CD4-positive, alpha-beta T cell treated with Interleukin-10 for 1 hour (primary cell): Measurements from ENCODE around the gene LTV1.
"Not testable (repeated sequence)": the region's sequence is repeated elsewhere in the genome, so short reads cannot be mapped to it uniquely, and the experiment has no call there.

Source experiments
- DNase-seq: peaks from one replicate; pipeline ENCODE4 v3.0.0-alpha.2; 2020

The LTV1 gene, protein sequence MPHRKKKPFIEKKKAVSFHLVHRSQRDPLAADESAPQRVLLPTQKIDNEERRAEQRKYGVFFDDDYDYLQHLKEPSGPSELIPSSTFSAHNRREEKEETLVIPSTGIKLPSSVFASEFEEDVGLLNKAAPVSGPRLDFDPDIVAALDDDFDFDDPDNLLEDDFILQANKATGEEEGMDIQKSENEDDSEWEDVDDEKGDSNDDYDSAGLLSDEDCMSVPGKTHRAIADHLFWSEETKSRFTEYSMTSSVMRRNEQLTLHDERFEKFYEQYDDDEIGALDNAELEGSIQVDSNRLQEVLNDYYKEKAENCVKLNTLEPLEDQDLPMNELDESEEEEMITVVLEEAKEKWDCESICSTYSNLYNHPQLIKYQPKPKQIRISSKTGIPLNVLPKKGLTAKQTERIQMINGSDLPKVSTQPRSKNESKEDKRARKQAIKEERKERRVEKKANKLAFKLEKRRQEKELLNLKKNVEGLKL

DNA sequence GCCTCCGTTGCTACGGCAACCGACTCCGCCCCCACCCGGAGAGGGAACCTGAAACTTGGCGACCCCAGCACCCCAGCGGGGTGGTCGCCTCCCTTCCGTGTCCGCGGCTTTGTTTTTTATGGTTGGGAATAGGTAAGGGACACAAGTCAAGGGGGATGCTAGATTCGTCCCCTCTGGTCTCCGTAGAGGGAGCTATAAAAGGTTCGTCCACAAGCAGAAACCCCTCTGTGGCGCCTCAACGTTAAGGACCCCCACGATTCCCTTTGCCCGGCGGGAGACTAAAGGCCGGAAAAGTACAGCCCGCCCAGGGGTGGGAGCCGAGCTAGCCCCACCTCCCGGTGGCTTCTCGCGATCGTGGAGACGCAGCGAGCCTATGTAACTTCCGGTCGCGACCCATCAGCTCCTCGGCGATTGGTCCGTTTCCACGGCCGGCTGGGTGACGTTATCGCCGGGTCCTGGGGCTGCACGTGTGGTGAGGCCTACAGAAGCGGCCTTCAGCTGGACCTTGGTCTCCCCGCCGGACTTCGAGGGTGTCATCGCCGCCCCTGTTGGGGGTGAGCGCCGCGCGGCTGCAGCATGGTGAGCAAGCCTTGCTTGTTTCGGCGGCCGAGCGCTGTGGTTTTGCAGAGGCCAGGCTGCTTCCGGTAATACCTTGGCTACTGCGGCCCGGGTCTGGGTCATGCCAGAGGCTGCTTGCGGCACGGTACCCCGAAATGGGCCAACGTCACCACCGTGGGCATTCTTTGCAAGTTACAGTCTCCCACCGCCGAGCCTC, at the start of gene LTV1:
Gene LTV1, plus strand, starts transcription at position 437 of the 775 bp plus-strand sequence. Its CDS starts 140 bp downstream, at position 577.
- DNase-seq, result peak; percentile 94

DNA sequence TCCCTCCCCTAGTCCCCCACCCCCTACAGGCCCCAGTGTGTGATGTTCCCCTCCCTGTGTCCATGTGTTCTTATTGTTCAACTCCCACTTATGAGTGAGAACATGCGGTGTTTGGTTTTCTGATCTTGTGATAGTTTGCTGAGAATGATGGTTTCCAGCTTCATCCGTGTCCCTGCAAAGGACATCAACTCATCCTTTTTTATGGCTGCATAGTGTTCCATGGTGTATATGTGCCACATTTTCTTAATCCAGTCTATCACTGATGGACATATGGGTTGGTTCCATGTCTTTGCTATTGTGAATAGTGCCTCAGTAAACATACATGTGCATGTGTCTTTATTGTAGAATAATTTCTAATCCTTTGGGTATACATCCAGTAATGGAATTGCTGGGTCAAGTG, 46.6 kb upstream of the LTV1 start:
- not testable (repeated sequence) for DNase-seq

DNA sequence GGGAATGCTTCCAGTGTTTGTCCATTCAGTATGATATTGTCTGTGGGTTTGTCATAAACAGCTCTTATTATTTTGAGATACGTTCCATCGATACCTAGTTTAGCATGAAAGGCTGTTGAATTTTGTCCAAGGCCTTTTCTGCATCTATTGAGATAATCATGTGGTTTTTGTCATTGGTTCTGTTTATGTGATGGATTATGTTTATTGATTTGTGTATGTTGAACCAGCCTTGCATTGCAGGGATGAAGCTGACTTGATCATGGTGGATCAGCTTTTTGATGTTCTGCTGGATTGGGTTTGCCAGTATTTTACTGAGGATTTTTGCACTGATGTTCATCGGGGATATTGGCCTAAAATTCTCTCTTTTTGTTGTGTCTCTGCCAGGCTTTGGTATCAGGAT, 44.7 kb upstream of the LTV1 start:
- not testable (repeated sequence) for DNase-seq

DNA sequence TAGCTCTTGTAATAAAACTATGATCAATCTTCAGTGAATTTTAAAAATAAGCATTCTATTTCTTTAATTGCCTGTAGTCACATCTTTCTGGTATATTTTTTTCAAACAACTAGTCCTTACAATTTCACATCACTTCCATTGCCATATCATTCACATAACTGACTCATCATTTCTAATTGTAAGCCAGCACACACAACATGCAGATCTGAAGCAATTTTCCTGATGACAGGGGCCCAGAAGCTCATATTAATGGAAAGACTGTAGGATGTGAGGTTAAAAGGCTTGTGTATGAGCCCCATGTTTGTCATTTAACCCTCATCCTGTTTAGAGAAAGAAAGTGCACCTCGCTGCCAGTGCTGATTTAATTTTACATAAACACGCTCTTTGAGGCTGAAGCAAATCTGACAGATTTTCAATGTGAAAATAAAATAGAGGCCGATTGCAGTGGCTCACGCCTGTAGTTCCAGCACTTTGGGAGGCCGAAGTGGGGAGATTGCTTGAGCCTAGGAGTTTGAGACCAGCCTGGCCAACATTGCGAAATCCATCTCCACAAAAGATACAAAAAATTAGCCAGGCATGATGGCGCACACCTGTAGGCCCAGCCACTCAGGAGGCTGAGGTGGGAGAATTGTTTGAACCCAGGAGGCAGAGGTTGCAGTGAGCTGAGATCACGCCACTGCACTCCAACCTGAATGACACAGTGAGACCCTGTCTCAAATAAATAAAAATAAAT, 40.1 kb upstream of the LTV1 start:
- DNase-seq, result no peak

DNA sequence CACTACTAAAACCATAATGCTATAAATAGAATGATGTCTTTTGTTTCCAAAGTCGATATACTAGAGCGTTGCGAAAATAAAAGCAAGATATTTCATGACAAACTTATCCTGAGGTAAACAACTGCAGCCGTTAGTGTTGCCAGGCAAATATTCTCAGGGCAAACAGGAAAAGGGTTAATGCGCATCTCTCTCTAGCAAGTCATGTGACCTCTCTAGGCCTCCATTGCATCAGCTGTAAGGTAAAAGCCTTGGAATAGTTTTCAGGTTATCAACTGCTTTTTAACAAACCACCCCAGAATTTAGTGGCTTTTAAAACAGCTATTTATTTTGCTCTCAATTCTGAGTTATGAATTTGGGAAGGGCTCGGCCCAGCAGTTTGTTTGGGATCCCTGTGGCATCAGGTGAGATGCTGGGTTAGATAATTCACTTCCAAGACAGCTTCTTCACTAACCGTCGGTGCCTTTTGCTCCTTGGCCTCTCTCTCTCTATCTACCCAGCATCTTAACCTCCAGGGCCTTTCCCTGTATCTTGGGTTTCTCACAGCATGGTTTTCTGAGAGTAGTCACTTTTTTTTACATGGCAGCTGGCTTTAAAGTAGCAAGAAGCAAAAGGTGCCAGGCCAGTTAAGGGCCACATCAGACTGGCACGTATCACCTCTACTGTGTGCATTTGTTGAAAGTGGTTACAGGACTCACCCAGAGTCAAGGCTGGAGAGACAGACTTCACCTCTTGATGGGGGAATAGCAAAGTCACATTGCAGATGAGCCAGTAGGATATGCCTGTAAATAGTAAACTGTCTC, 39.2 kb upstream of the LTV1 start:
- no peak for DNase-seq

DNA sequence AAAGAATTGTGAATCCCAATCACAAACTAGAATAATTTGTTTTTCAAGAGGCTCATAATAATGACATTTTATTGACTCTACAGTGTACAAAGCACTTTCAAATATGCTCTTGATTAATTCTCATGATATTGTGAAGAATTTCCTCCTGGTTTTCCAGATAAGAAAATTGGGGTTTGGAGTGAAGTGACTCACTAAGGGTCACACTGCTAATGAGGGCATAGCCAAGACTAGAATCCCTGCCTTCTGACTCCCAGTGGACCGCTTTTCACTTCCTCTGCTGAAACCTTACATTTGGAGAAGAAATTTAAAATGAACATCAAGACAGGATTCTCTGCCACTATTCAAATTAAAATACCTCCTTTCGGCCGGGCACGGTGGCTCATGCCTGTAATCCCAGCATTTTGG, 38.3 kb upstream of the LTV1 start:
- DNase-seq, result no peak

DNA sequence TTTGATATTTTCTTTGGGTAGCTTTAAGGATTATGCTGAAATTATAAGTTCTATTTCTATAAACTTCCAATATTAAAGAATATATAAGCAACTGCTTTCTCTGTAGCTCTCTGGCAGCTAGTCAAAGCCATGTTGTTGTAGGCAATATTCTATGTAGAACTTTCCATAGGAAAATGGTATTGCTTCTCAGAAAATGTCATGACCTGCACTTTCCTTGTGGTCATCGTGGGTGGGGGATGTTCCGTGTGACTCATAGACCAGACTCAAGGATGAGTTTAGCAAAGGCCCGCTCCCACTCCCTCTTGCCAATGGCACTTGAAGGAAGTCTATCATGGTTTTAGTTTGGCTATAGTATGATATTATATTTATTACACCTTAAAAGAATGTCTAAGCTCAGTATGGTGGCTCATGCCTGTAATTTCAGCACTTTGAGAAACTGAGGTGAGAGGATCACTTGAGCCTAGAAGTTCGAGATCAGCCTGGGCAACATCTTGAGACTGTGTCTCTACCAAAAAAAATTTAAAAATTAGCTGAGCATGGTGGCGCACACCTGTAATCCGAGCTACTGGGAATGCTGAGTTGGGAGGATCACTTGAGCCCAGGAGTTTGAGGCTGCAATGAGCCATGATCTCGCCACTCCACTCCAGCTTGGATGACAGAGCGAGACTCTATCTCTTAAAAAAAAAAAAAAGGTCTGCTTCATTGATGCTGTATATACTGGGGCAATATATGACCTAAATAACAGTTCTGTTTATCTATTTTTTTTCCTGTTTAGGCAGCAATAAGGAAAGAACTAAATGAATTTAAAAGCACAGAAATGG, 36.6 kb upstream of the LTV1 start:
- DNase-seq, result no peak

DNA sequence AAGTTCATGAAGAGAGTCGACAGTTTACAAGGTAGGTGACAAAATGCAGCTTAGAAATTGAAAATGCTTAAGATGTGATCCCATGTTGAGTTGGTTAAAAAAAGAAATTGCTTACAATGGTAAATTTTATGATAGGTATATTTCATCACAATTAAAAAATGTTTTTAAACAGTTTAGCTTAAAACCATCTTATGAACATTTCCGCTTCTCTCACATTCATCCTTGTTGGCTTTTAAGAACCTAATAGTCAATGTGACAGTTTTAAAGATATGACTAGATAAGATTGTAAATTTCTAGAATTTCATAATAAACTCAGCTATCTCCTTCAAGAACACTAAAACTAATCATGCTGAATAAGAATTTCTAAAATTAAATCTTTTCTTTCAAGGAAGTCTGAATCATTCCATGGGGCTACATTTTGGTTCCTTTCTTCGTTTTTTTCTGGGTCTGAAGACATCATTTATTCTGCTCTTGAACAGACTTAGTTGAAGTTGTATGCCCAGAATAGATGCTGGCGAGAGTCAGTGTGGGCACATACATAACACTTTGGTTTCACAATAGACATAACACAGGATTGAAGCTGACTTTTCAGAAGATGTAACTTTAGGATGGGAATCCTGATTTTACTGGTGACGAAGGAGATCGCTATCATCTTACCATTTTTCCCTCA, 35.9 kb upstream of the LTV1 start:
- DNase-seq, result no peak

DNA sequence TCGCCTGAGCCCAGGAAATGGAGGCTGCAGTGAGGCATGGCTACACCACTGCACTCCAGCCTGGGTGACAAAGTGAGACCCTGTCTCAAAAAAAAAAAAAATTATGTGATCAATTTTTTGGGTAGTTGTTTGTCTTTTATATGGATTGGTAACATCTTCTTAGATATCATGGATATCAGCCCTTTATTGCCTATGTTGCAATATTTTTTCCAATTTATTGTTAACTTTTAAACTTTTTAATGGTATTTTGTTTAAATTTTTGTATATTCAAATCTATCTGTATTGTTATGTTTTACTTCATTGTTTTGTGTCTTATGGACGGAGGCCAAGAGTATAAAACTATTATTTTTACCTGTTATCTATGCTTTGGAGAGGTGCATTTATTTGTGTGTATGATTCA, 32.4 kb upstream of the LTV1 start:
- no peak for DNase-seq

DNA sequence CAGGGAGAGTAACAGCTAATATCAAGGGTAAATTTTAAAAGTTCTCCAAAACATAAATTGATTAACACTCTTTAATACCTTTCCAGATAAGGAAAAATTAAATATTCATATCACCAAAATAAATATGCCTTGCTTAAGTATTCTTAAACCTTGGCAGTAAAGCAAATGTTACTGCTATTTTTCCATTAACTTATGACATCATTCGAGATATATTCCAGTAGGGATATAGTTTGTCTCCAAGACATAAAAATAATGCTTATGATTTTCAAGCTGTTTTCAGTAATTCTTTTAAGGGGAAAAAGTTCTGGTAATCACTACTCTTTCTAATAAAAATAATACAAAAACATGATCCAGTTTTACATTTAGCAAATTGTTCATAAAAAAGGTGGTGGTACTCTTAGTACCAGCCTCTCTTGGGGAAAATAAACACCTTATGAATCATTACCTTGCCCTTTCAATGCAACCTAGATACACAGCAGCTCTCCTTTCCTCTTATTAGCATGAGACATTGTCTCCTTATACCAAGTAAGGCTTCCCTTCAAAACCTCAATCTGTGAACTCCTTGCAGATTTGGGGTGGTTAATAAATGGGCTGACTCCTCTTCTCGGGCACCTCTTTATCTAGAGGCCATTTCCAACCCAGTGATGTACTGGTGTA, 31.5 kb upstream of the LTV1 start:
- DNase-seq, result no peak

DNA sequence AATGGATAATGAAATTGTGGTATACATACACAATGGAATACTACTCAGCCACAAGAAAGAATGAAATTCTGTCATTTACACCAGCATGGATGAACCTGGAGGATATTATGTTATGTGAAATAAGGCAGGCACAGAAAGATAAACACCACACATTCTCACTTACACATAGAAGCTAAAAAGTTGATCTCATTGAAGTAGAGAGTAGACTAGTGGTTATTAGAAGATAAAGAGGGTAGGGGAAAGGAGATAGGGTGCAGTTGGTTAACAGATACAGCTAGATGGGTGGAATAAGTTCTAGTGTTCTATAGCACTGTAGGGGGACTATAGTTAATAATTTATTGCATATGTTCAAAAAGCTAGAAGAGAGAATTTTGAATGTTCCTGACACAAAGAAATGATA, 25.5 kb upstream of the LTV1 start:
- DNase-seq, result no peak

DNA sequence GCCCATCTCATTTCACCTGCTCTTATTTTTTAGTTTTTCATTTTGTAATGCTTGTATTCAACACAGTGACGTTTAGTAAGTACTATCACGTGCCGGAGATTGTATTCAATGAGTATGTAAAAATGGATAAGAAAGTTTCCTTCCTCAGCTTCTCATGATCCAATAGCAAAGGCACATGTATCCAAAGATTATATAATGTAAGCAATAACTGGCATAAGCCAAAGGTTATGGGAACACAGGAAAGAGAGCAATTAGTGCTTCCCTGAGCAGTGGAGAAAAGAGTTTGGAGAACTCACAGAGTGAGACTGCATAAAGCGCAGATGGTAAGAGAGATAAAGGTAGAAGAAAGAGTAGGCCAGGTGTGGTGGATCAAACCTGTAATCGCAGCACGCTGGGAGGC, 21.8 kb upstream of the LTV1 start:
- no peak for DNase-seq

DNA sequence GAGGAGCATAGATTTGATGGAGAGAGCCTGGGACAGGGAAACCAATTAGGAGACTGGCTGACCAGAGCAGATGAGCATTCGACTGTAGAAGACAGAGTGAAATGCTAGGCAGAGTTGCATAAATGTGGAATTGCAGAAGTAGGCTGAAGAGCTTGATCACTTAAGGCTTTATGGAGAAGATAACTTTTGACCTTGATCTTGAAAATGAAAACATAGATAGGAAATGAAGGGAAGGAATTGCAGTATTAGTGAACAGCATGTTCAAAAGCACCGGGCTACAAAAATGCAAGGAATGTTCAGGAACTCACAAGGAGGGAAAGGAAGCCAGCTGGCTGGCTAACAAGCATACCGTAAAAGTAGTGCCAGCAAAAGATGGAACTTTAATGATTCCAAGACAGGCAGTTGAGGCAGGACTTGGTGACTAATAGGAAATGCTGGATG, 20.5 kb upstream of the LTV1 start:
- no peak for DNase-seq

DNA sequence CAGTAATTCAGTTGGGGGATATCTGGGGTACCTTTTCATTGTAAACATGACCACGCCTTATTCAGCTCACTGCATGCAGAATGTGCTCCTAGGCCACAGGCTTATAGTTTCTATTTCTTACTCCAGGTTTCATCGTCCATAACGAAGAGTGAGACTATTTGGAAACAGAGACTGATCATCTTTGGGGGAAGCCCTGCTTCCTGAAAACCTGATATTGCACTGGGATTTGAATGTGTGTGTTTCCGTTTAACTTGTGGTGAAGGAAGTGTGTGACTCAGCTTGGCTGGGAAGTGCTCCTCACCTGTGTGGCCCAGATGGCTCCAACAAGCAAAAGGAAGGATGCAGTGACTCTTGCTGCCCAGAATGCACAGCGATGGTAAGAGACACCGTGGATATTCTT, 19.6 kb upstream of the LTV1 start:
- no peak for DNase-seq

DNA sequence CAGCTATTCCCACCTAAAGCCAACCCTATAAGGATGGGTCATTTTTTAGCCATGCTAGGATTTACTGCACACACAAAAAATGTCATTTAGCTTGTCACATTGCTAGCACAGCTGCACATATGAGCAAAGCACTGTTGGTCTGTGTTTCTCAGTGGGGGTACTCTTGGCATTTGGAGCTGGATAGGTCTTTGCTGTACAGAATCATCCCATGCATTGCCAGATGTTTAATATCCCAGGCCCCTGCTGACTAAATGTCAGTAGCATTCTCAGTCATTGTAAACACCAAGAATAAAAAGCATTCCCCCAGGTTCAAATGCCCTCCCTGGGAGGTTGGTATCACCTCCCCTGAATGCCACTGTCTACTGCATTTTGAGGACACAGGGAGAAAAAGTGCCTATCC, 14.6 kb upstream of the LTV1 start:
- no peak for DNase-seq

DNA sequence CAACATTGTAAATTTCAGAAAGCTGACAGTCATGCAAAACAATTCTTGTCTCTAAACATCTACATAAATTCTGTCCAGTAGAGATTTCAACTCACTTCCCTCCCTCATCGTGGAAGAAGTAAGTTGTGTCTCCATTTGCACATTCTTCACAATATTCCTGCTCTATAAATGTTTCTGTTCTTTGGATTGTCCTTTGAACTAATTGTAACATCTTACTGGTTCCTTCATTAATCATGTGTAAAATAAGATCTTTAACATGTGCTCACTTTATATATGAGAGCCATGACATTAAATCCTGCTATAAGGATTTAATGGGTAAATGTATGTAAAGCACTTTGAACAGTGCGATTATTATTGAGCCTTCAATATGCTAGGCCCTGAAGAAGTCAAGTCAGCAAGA, 7.0 kb upstream of the LTV1 start:
- DNase-seq, result no peak

DNA sequence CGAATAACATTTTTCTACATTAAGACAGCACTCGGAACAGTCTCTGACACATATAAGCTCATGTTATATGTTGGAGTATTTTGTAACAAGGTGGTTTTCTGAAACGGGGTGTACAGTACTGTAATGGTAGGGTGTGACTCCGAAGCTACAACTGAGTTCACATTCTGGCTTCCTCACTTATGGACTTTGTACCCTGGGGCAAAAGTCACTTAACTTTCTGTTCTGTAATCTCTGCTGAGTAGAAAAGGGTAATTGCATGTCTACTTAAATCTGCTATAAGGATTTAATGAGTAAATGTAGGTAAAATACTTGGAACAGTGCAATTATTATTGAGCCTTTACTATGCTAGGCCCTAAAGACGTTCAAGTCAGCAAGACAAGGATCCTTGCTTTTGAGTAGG, 4.7 kb upstream of the LTV1 start:
- no peak for DNase-seq

DNA sequence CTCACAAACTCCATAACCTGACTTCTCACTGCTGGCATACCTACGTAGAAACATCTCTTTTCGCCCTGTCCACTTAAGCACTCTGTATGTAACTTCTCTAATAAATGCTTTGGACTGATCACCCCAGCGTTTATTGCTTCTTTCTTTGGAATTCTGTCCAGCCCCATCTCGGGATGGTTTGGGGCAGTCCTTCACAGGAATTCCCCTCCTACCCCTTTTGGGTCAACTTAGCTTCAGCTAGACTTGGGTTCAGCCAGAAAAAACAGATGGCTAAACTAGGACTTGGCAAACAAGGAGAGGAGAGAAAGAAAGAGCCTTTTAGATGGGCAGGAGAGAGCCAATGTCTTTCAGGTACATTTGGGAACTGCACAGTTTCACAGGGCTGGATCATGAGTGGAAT, 3.9 kb upstream of the LTV1 start:
- no peak for DNase-seq

DNA sequence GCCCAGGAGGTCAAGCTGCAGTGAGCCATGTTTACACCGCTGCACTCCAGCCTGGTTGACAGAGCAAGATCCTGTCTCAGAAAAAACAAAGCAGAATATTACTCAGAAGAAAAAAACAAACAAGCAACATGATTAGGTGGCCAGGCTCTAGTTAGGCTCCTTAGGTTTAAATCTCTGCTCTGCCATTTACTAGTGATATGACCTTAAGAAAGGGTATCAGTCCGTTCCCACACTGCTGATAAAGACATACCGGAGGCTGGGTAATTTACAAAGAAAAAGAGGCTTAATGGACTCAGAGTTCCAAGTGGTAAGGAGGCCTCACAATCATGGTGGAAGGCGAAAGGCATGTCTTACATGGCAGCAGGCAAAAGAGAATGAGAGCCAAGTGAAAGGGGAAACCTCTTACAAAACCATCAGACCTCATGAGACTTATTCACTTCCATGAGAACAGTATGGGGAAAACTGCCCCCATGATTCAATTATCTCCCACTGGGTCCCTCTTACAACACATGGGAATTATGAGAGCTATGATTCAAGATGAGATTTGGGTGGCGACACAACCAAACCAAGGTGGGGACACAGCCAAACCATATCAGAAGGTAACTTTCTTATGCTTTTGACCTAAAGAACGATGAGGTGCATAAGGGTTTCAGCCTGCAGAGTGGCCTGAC, 2.4 kb upstream of the LTV1 start:
- no peak for DNase-seq

DNA sequence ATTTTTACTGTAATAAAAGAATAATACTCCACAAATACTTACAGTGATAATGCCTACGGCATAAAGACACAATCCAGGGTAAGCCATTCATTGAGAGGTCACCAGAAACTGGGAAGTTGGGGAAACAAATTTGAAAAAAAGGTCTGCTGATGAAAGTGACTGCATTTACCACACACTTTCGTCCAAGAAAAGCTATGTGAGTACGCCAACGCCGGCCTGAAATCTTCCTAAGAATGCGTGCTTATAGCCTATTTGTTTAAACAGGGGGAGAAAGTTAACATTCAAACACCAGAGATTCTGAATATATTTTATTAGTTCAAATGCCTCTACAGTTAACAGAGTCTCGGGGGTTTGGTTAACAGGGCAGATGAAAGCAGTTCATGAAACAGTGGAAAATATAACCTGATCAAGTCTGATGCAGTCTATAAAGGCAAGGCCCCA, 657 bp upstream of the LTV1 start:
- DNase-seq, result no peak
